H1 (cell line): ENCODE measurements around the gene HDAC9. TPM values are rescaled to one million over a fixed set of nuclear protein-coding genes. Genes with fewer than 3 reads are reported as not detected.

Experiments
- BACH1 ChIP-seq: IDR thresholded peaks from 2 replicates; pipeline ENCODE4 v1.6.1; 2012; ENCODE audit warnings: low read length, improper control_type of control experiment
- GTF2F1 ChIP-seq: IDR thresholded peaks from 2 replicates; pipeline ENCODE4 v1.6.1; 2012; ENCODE audit warnings: low read depth, low read length, improper control_type of control experiment, borderline replicate concordance
- HDAC2 ChIP-seq, 2 experiments: fragments of 300-600 bp in 1 of 2; sonication (generic) in 1 of 2; IDR thresholded peaks; 2 replicates each; pipeline ENCODE4 v1.6.1; 2011 to 2012; ENCODE audit warnings: low read depth in 2 of 2, low read length in 2 of 2, mild to moderate bottlenecking in 2 of 2, moderate library complexity in 2 of 2, borderline replicate concordance in 1 of 2, inconsistent platforms in 1 of 2
- MAX ChIP-seq: IDR thresholded peaks from 2 replicates; pipeline ENCODE4 v1.6.1; 2012; ENCODE audit warnings: inconsistent platforms
- polyA plus RNA-seq, 7 experiments: library from polyadenylated mRNA; depleted of rRNA in 3 of 7; stranded (reverse) in 5 of 7; unstranded in 2 of 7; fragments of >200 nt in 5 of 7; fragments of 200-250 nt in 2 of 7; gene quantifications; 1 replicate in 5 of 7; 2 replicates in 1 of 7; 4 replicates in 1 of 7; pipeline versions ENCODE4 v1.2.1 to v1.2.3, GENCODE V29; 2011 to 2013; ENCODE audit warnings: missing spikeins in 2 of 7, mixed read lengths in 2 of 7
- total RNA-seq: library from RNA; stranded (reverse); fragmentation: NEBNext Ultra II Directional; extraction: Animal tissue kit (Norgen Biotek cat#: 25700); gene quantifications from 2 replicates; pipeline ENCODE4 v1.2.1, GENCODE V29; 2021

The HDAC9 gene
- total and polyA plus RNA-seq, 2 of the 8 experiments (the other 6 are each of a cell fraction or from before 2014, with no cell fraction given) = 9.5 to 13.1 TPM

DNA sequence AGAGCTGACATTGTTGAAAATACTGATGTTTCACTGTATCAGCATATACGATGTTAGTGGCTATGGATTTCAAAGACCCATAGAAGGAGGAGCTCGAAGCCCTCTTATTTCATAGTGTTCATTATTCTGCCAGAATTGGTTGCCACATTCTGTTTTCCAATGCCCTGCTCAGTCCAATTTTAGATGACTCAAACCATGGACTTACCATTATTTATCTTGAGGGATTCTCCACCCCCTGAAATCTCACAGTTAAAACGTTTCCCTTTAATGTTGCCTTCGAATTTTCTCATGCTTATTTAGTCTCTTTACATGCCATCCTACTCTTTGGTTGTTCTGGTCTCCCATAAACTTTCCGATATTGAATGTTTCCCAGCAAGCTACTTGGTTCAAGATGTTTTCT lies 264.5 kb downstream of the HDAC9 start (continued):
- TF ChIP-seq MAX (no peak), BACH1 (no peak), HDAC2 (IDR thresholded peaks at IDR 0.05; ENCODE audit: borderline replicate concordance in 1 of 2, low read depth in 2 of 2, low read length in 2 of 2) (no peak), GTF2F1 (no peak)
